ENCODE measurements around the gene PLEKHA6.

GRCh38 chr1:204407295-204407971 lies 47.7 kb upstream of the PLEKHA6 start:
- TF ChIP-seq REST (IDR thresholded peaks at IDR 0.05; ENCODE audit: insufficient replicate concordance, low read depth), result no peak
- no peak for TF ChIP-seq CTCF (IDR thresholded peaks at IDR 0.05; ENCODE audit: insufficient read depth, low read length)
- TF ChIP-seq POLR2AphosphoS5 (IDR thresholded peaks at IDR 0.05; ENCODE audit: low read depth), result no peak
- TF ChIP-seq GABPA (IDR thresholded peaks at IDR 0.05; ENCODE audit: low read depth), result no peak
- TF ChIP-seq SPI1 (IDR thresholded peaks at IDR 0.05; ENCODE audit: borderline replicate concordance, low read depth), result no peak
